GM18499 (cell line): ENCODE data around the gene TM4SF18.

Source experiments
- ATAC-seq: cut with Tn5 transposase; IDR thresholded peaks from one replicate; pipeline ENCODE4 v1.9.1; 2021; ENCODE audit warnings: moderate number of reproducible peaks; ENCODE audit not compliant: insufficient read depth, unreplicated experiment

The TM4SF18 gene

GRCh38 chr3:149291178-149291577 lies 42.3 kb downstream of the TM4SF18 start:
- ATAC-seq = no peak

GRCh38 chr3:149288655-149289054 lies 44.8 kb downstream of the TM4SF18 start:
- no peak for ATAC-seq

DNA sequence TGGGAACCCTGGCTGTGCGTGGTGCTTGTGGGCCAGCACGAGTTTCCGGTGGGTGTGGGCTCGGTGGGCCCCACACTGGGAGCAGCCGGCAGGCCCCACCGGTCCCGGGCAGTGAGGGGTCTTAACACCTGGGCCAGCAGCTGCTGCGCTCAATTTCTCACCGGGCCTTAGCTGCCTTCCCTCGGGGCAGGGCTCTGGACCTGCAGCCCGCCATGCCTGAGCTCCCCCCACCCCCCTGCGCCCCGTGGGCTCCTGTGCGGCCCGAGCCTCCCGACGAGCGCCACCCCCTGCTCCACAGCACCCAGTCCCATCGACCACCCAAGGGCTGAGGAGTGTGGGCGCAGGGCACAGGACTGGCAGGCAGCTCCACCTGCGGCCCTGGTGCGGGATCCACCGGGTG lies 49.4 kb downstream of the TM4SF18 start:
- ATAC-seq = no peak

DNA sequence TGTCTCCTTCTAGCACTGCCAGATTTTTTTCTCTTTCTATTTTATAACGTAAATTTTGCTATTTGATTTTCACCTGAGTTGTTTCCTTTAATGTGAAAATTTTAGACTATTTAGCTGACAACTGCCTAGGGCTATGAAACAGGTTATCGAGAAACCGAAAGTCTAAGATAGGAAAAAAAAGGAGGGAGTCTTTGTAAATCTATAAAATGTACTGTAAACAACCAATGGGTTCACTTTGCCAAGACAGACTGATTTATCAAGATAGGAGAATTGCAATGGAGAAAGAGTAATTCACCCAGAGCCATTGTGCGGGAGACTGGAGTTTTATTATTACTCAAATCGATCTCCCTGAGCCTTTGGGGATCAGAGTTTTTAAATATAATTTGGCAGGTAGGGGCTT lies 50.0 kb downstream of the TM4SF18 start:
- no peak for ATAC-seq

GRCh38 chr3:149282836-149283235 lies 50.6 kb downstream of the TM4SF18 start:
- no peak for ATAC-seq

DNA sequence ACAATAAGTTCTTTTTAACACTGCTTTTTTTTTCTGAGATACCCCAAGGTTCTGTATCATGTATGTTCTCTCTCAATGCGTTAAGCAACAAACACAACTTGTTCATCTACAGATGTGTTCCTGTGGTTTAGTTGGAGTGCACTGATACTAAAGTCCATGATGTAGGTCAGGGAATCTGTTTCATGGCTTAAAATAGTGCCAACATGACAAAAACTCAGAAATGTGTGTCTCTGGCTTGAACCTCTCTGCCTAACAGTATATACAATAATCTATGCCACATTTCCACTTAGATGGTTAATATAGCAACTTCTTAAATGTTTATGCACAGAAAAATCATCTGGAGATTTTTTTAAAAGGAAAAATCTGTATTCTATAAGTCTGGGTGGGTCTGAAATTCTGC lies 51.1 kb downstream of the TM4SF18 start:
- no peak for ATAC-seq

DNA sequence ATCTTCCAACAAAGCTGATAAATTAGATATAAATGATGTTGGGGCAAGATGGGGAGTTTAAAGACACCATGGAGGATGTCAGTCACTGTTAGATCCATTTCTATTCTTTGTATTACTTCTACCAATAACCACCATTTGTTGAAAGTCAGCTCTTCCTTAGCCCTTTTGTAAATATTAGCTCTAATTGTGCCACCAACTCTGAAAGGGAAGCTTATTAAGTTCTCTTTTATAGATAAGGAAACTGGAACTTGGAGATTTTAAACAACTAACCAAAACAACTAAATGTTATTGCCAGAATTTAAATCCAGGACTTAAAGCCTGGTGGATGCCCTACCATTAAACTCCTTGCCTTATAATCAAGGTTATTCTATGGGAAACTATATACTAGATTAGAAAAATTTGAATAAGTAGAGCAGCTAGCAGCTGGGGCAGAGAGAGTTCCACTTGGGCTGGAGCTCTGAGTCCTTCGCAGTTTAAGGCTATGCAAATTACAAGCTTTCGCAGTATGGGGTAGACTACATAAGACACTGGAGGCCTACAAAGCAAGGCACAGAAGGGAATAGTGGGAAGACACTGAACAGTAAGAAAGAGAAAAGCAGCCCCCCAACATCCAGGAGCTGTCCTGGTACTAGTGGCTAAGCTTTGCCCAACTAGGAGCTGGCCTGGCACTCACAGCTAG lies 52.6 kb downstream of the TM4SF18 start:
- ATAC-seq = no peak

GRCh38 chr3:149278911-149279310 lies 54.5 kb downstream of the TM4SF18 start:
- no peak for ATAC-seq

DNA sequence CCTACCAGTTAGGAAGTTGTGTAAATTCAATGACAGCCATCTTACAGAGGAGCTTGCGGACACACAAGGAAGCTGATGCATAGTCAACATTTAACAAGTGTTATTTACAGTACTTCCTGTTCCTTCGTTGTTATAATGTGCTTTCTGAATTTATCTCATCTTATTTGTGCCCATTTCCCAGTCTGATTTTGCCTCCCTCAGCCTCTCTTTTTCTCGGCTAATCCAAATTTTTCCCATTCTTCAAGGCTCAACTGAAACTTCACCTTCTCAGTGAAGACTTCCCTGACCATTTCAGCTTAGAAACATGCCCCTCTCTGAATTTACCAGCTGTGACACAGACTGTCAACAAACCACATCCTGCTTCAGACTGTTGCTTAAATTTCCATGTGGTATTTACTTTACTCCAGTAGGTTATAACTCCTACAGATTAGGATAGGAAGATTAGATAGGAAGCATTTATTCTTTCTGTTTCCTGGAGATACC lies 56.1 kb downstream of the TM4SF18 start:
- ATAC-seq = no peak

- no peak for ATAC-seq
These were observed 56.8 kb downstream of the TM4SF18 start for GRCh38 chr3:149276619-149277018.

GRCh38 chr3:149274220-149274619 lies 59.2 kb downstream of the TM4SF18 start:
- no peak for ATAC-seq

DNA sequence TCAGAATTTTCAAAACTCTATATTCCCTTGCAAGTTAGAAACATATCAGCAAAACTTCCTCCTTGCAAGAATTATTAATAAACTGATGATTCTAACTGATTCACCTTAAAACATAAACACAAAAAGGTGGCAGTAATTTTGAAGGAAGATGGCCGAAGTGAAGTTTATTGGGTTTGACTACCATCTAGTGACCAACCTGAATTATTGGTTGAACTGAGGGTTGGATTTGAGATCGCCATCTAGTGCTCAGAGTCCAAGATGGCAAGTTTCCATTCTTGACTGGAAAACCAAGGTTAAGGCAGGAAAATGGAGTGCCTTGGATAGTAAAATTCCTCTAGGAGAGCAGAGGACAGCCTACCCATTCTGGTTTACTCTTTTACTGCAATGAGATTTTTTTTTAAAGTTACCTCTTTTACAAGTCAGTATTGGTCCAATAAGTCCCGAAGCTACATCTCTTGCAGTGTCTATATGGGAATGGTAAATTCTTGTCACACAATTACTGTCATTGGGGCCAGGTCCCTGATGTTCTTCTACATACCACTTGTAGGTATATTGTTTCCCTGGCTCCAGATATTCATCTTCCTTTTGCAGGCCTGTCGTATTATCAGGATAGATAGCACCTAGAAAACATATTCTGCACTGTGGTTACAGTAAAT lies 60.2 kb downstream of the TM4SF18 start:
- peak; percentile 50 for ATAC-seq

DNA sequence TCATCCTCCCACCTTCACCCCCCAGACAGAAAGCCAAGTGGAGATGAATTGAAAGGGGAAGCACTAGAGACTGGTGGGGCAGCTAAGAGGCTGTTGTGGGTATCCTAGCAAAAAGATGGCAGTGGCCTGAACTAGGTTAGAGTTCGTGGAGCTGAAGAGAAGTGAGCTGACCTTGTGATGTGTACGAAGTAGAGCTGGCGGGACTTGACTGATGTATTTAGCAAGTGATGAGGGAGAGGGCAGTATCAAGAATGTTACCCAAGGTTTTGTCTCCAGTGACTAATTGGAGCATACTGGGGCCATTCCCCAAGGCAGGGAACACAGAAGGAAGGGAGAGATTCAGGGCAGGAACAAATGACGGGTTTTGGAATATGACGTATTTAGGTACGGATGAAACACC lies 61.8 kb downstream of the TM4SF18 start:
- ATAC-seq = no peak

DNA sequence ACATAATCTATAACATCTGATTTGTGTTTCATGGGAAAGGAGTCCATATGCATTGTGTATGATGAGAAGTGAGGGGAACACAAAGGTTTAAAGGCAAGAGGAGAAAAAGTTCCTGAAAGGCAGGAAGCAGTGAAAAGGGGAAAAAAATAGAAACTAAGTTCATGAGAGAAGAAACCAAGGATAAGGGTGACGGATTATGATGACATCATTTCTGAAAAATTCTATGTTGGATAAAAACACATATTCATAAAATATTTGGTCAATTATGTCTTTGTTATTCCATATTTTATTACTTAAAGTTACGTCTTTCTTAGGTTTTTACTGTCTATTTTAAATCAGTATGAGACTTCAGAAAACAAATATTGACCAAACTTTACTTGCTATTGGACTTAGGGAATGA lies 63.3 kb downstream of the TM4SF18 start:
- ATAC-seq = no peak

GRCh38 chr3:149269687-149270086 lies 63.7 kb downstream of the TM4SF18 start:
- no peak for ATAC-seq
